GM12878 (cell line): ENCODE data around the gene RTP3.
"Not testable (repeated sequence)": the region's sequence is repeated elsewhere in the genome, so short reads cannot be mapped to it uniquely, and the experiment has no call there.

ENCODE experiments used
- MXI1 ChIP-seq: fragments of 150-350 bp; IDR thresholded peaks from 2 replicates; pipeline ENCODE4 v1.6.1; 2011; ENCODE audit warnings: low read depth, mild to moderate bottlenecking, inconsistent platforms, low read length, improper control_type of control experiment
- POLR2AphosphoS5 ChIP-seq: IDR thresholded peaks from 2 replicates; pipeline ENCODE4 v1.6.1; 2011; ENCODE audit warnings: mild to moderate bottlenecking, low read length, inconsistent platforms
- TARDBP ChIP-seq: IDR thresholded peaks from 2 replicates; pipeline ENCODE4 v1.6.1; 2016; ENCODE audit warnings: borderline replicate concordance
- TF ChIP-seq, protein P1 (sequence below): IDR thresholded peaks from 2 replicates; pipeline ENCODE4 v1.6.1; 2012; ENCODE audit warnings: low read length, inconsistent platforms
- TF ChIP-seq, protein P2 (sequence below): IDR thresholded peaks from 2 replicates; pipeline ENCODE4 v1.6.1; 2012; ENCODE audit warnings: mild to moderate bottlenecking, low read depth, low read length

- TF ChIP-seq TARDBP, POLR2AphosphoS5, MXI1: not testable (repeated sequence)
- TF ChIP-seq, protein P1, sequence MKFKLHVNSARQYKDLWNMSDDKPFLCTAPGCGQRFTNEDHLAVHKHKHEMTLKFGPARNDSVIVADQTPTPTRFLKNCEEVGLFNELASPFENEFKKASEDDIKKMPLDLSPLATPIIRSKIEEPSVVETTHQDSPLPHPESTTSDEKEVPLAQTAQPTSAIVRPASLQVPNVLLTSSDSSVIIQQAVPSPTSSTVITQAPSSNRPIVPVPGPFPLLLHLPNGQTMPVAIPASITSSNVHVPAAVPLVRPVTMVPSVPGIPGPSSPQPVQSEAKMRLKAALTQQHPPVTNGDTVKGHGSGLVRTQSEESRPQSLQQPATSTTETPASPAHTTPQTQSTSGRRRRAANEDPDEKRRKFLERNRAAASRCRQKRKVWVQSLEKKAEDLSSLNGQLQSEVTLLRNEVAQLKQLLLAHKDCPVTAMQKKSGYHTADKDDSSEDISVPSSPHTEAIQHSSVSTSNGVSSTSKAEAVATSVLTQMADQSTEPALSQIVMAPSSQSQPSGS = not testable (repeated sequence)
- TF ChIP-seq, protein P2, sequence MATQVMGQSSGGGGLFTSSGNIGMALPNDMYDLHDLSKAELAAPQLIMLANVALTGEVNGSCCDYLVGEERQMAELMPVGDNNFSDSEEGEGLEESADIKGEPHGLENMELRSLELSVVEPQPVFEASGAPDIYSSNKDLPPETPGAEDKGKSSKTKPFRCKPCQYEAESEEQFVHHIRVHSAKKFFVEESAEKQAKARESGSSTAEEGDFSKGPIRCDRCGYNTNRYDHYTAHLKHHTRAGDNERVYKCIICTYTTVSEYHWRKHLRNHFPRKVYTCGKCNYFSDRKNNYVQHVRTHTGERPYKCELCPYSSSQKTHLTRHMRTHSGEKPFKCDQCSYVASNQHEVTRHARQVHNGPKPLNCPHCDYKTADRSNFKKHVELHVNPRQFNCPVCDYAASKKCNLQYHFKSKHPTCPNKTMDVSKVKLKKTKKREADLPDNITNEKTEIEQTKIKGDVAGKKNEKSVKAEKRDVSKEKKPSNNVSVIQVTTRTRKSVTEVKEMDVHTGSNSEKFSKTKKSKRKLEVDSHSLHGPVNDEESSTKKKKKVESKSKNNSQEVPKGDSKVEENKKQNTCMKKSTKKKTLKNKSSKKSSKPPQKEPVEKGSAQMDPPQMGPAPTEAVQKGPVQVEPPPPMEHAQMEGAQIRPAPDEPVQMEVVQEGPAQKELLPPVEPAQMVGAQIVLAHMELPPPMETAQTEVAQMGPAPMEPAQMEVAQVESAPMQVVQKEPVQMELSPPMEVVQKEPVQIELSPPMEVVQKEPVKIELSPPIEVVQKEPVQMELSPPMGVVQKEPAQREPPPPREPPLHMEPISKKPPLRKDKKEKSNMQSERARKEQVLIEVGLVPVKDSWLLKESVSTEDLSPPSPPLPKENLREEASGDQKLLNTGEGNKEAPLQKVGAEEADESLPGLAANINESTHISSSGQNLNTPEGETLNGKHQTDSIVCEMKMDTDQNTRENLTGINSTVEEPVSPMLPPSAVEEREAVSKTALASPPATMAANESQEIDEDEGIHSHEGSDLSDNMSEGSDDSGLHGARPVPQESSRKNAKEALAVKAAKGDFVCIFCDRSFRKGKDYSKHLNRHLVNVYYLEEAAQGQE = not testable (repeated sequence)
Observed at GRCh38 chr3:46522201-46522600, 24.4 kb downstream of the RTP3 start.
